ENCODE measurements around the gene FOXO1. TPM values are rescaled to one million over a fixed set of nuclear protein-coding genes. Genes with fewer than 3 reads are reported as not detected.

Gene FOXO1
- total RNA-seq, 1 donor: 7.6 TPM

- H2AFZ ChIP-seq (ENCODE audit: low read length): no peak overlapping the region
- H3K4me1 ChIP-seq (ENCODE audit: insufficient read depth, low read length): no peaks in the 10 kb centered on the region
- no peak overlapping the region for H3K4me2 ChIP-seq (ENCODE audit: insufficient read depth, low read length)
- peaks cover 13% of the 10 kb centered on the region for H3K79me2 ChIP-seq (ENCODE audit: insufficient read depth, low read length)
- H3K4me3 ChIP-seq (ENCODE audit: insufficient read depth, low read length): no peak overlapping the region
- no peaks in the 10 kb centered on the region for H3K36me3 ChIP-seq (ENCODE audit: insufficient read depth, low read length)
- H4K20me1 ChIP-seq (ENCODE audit: insufficient read depth, low read length): peaks cover 9% of the 10 kb centered on the region
- TF ChIP-seq CTCF (IDR thresholded peaks at IDR 0.05; ENCODE audit: extremely low read depth, low read depth, low read length): no peak
- no peak overlapping the region for H3K27ac ChIP-seq (ENCODE audit: low read depth, low read length)
- DNase-seq (ENCODE audit: insufficient read length, low spot score, missing footprints): no peak
- no peaks in the 10 kb centered on the region for H3K9me3 ChIP-seq (ENCODE audit: low read depth, low read length)
- no peaks in the 10 kb centered on the region for H3K27me3 ChIP-seq (ENCODE audit: insufficient read depth, low read length)
These were observed 85.2 kb downstream of the FOXO1 start for GRCh38 chr13:40581277-40581579.

DNA sequence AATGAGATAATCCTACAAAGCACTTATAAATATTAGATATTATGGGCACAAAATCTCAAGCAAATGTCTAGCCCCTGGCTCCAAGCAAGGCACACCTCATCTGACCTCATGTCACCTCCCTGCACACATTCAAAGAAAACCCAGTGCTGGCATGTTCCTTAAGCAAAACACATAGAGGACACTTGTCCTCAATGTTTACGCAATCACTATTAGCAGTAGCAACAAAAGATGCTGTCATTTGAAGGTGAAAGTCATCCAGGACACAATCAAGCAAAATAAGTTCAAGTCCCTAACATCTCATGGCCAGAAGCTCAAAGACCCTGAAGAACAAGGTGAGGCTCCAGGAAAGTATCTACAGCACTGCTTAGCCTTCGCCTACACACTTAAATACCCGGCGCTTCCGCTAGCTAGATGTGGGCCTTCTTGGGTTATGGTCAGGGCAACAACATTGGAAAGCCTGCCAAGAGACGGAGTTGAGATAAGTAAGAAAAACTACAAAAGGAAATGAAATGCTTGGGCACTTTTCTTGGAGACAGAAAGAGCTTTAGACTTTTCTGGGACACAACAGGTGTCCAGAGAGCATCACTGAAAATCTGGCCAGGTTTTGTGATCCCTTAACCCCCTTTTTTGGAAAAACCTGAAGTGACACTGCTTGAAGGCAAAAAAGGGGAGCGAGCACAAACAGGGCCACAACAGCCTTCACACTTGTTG is 85.7 kb downstream of the FOXO1 start:
- Histone ChIP-seq H4K20me1 (ENCODE audit: insufficient read depth, low read length) (peaks cover 9% of the 10 kb centered on the region), H3K4me1 (ENCODE audit: insufficient read depth, low read length) (no peaks in the 10 kb centered on the region), H3K79me2 (ENCODE audit: insufficient read depth, low read length) (peaks cover 14% of the 10 kb centered on the region), H3K4me3 (ENCODE audit: insufficient read depth, low read length) (no peak overlapping the region), H3K27me3 (ENCODE audit: insufficient read depth, low read length) (no peaks in the 10 kb centered on the region), H3K36me3 (ENCODE audit: insufficient read depth, low read length) (no peaks in the 10 kb centered on the region), H3K9me3 (ENCODE audit: low read depth, low read length) (no peaks in the 10 kb centered on the region), H2AFZ (ENCODE audit: low read length) (no peak overlapping the region), H3K27ac (ENCODE audit: low read depth, low read length) (no peak overlapping the region), H3K4me2 (ENCODE audit: insufficient read depth, low read length) (no peak overlapping the region)
- no peak for TF ChIP-seq CTCF (IDR thresholded peaks at IDR 0.05; ENCODE audit: extremely low read depth, low read depth, low read length)
- DNase-seq (ENCODE audit: insufficient read length, low spot score, missing footprints): no peak

DNA sequence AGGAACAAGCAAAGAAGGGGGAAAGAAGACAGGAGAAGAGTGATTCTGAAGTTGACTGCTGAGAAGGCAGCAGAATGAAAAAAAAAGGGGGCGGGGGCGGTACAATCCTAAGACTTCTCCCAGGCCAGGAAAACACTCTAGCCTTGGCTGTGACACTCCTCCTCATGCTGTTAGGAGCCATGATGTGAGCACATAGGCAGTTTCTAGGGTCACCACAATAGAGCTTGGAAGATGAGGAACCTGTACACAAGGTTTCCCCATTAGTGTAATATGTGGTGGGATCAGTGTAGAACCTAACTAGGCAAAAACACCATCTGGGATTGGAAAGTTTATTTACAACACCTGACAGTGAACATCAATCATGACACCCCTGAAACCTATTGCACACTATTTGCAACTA is 86.9 kb downstream of the FOXO1 start:
- H3K4me3 ChIP-seq (ENCODE audit: insufficient read depth, low read length): no peak overlapping the region
- H3K4me2 ChIP-seq (ENCODE audit: insufficient read depth, low read length): no peak overlapping the region
- no peak for DNase-seq (ENCODE audit: insufficient read length, low spot score, missing footprints)
- no peaks in the 10 kb centered on the region for H3K27me3 ChIP-seq (ENCODE audit: insufficient read depth, low read length)
- no peaks in the 10 kb centered on the region for H3K9me3 ChIP-seq (ENCODE audit: low read depth, low read length)
- TF ChIP-seq CTCF (IDR thresholded peaks at IDR 0.05; ENCODE audit: extremely low read depth, low read depth, low read length): no peak
- H3K79me2 ChIP-seq (ENCODE audit: insufficient read depth, low read length): peaks cover 20% of the 10 kb centered on the region
- no peaks in the 10 kb centered on the region for H3K4me1 ChIP-seq (ENCODE audit: insufficient read depth, low read length)
- H2AFZ ChIP-seq (ENCODE audit: low read length): no peak overlapping the region
- no peaks in the 10 kb centered on the region for H3K36me3 ChIP-seq (ENCODE audit: insufficient read depth, low read length)
- H3K27ac ChIP-seq (ENCODE audit: low read depth, low read length): no peak overlapping the region
- H4K20me1 ChIP-seq (ENCODE audit: insufficient read depth, low read length): peaks cover 9% of the 10 kb centered on the region

GRCh38 chr13:40578055-40578454 is 88.4 kb downstream of the FOXO1 start:
- Histone ChIP-seq H3K4me3 (ENCODE audit: insufficient read depth, low read length) (no peak overlapping the region), H3K27me3 (ENCODE audit: insufficient read depth, low read length) (no peaks in the 10 kb centered on the region), H3K4me1 (ENCODE audit: insufficient read depth, low read length) (no peaks in the 10 kb centered on the region), H3K79me2 (ENCODE audit: insufficient read depth, low read length) (peaks cover 23% of the 10 kb centered on the region), H3K9me3 (ENCODE audit: low read depth, low read length) (no peaks in the 10 kb centered on the region), H3K36me3 (ENCODE audit: insufficient read depth, low read length) (no peaks in the 10 kb centered on the region), H3K27ac (ENCODE audit: low read depth, low read length) (no peak overlapping the region), H2AFZ (ENCODE audit: low read length) (no peak overlapping the region), H4K20me1 (ENCODE audit: insufficient read depth, low read length) (peaks cover 9% of the 10 kb centered on the region), H3K4me2 (ENCODE audit: insufficient read depth, low read length) (no peak overlapping the region)
- no peak for TF ChIP-seq CTCF (IDR thresholded peaks at IDR 0.05; ENCODE audit: extremely low read depth, low read depth, low read length)
- no peak for DNase-seq (ENCODE audit: insufficient read length, low spot score, missing footprints)
